HG03135 (cell line): ENCODE measurements around the gene PPP2CA.
"Not testable (repeated sequence)": the region's sequence is repeated elsewhere in the genome, so short reads cannot be mapped to it uniquely, and the experiment has no call there.

Experiments used
- ATAC-seq: cut with Tn5 transposase; IDR thresholded peaks from one replicate; pipeline ENCODE4 v1.9.1; 2021; ENCODE audit warnings: mild to moderate bottlenecking, moderate library complexity; ENCODE audit not compliant: unreplicated experiment

PPP2CA gene

GRCh38 chr5:134245692-134246091, 19.8 kb upstream of the PPP2CA start:
- ATAC-seq: no peak

- ATAC-seq: no peak
Observed at GRCh38 chr5:134245101-134245604, 19.3 kb upstream of the PPP2CA start.

- no peak for ATAC-seq
Observed at GRCh38 chr5:134242146-134242545, 16.3 kb upstream of the PPP2CA start.

DNA sequence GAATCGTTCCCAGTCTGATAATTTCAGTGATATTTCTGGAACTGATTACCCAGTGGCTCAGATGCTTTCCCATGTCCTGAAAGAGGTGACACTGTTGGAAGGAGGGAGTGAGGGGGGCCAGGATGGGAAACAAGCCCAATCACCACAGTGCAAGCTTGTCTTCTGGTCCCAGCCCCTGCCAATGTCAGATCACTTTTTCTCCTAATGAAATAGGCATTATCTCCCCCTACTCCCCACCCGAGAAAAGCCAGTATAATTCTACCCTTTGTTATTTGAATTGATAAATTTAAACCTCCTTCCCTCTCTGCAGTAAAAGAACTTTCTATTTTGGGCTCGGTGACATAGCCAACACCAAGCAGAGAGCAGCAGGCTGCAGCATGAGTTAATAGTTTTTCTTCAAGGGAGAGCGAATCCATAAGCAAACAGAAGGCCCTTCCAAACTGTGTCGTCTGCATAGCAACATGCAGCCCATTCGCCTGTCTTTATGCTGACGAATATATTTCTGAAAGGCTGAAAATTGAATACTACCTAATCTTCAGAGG, 14.6 kb upstream of the PPP2CA start:
- no peak for ATAC-seq

DNA sequence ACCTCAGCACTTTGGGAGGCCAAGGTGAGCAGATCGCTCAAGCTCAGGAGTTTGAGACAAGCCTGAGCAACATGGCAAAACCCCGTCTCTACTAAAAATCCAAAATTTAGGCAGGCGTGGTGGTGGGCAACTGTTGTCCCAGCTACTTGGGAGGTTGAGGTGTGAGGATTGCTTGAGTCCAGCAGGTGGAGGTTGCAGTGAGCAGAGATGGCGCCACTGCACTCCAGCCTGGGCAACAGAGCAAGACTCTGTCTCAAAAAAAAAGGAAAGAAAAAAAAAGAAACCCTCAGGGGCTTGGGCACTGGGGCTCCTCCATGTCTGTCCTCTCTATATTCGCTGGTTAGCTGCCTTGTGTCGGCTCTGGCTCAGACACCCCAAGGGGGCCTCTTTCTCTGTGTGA, 10.9 kb upstream of the PPP2CA start:
- no peak for ATAC-seq

DNA sequence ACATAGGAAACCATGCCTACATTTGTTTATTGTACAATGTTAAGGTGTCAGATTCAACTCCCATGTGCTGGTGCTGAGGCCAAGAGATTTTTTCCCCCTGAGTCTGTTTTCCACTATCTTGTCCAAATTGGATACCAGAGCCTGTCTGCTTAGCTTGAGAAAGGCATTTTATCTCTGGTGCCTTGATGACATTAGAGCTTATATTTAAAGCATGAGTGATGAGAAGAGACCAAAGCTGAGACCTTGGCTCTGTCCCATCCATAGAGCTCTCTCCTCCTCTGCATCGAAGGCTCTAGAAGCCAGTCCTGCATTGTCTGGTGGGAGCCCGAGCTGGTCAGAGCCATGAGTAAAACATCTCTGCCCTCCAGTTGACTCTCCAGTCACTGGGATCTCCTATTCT, 10.4 kb upstream of the PPP2CA start:
- no peak for ATAC-seq

GRCh38 chr5:134228624-134229023, 2.8 kb upstream of the PPP2CA start:
- ATAC-seq: no peak

DNA sequence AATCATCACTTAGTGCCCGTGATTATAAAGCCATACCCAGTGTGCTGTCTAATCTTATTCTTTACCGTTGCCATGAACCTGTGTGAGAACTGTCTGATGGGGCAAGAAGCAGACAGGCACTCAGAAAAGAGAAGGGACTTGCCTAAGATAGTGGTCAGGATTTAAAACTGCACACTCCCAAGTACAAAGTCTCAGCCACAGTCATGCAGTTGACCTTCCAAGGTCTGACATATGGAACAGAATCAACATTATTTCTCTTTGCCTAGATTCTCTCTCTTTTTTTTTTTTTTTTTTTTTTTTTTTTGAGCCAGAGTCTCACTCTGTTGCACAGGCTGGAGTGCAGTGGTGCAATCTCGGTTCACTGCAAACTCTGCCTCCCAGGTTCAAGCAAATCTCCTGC, 1.9 kb upstream of the PPP2CA start:
- no peak for ATAC-seq

- ATAC-seq: no peak
Observed at GRCh38 chr5:134227259-134227658, 1.4 kb upstream of the PPP2CA start.

GRCh38 chr5:134226441-134227192, 744 bp upstream of the PPP2CA start:
- peak; percentile 1 for ATAC-seq

DNA sequence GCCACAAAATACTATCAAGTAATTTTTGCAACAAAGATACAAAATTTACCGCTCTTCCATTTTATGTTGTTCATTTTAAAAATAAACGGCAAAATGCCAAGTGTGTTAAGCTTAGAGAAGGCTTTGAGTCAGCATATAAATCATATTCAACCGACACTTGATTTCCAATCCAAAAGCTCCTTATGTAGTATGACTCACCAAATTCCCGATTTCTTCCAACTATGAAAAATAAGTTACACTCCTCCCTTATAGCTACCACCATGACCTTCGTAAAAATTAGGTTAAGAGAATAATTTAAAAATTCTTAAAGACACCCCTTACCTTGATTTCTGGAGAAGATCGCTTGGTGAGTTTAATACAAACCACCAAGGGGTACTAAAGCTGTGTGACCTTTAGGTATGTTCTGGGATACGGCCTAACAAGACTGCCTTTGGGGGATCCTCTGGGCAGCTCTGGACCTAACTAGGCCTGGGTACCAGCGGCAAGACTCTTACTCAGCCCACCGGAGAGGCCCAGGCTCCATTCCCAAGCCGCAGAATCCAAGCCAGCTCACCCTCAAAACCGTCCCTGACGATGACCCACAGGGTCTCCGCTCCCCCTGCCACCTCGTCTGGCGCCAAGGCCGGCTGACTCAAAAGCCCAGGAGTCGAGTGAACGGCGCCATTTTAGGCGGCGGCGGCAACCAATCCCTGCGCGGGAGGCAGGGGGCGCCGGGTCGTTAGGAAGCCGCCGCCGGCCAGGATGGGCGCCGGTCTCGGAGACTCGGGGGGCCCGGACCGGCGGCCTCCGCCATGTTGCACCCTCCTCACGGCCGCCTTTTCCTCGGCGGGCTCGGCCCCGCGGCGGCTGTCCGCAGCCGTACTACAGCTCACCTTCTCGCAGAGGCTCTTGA, 739 bp downstream of the PPP2CA start:
- ATAC-seq: peak; percentile 38

GRCh38 chr5:134223406-134224248, 2.2 kb downstream of the PPP2CA start:
- ATAC-seq: no peak

DNA sequence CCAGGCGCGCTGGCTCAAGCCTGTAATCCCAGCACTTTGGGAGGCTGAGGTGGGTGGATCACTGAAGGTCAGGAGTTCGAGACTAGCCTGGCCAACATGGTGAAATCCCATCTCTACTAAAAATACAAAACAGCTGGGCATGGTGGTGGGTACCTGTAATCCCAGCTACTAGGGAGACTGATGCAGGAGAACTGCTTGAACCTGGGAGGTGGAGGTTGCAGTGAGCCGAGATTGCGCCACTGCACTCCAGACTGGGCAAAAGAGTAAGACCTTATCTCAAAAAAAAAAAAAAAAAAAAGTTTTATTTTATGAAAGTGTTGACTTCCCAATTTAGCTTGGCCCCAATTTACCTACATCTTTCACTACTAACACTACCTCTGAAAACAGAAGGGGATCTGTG, 4.2 kb downstream of the PPP2CA start:
- ATAC-seq: not testable (repeated sequence)

- ATAC-seq: no peak
Observed at GRCh38 chr5:134215757-134216156, 10.1 kb downstream of the PPP2CA start.

- not testable (repeated sequence) for ATAC-seq
Observed at GRCh38 chr5:134211263-134212031, 14.4 kb downstream of the PPP2CA start.

GRCh38 chr5:134209477-134210245, 16.2 kb downstream of the PPP2CA start:
- no peak for ATAC-seq

DNA sequence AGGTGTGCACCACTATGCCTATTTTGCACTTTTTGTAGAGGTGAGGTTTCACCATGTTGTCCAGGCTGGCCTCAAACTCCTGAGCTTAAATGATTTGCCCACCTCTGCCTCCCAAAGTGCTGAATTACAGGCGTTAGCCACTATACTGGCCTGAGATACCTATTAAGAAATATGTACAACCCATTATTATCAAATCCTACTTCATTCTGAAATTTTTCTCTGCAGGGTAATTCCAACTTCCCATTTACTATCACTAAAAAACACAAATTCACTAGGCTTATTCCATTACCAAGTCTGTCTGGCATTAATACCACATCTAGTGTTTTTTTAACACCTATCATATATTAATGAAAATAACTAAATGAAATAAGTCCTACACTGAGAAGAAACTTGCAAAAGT, 18.2 kb downstream of the PPP2CA start:
- ATAC-seq: no peak

- ATAC-seq: no peak
Observed at GRCh38 chr5:134206627-134207160, 19.2 kb downstream of the PPP2CA start.

DNA sequence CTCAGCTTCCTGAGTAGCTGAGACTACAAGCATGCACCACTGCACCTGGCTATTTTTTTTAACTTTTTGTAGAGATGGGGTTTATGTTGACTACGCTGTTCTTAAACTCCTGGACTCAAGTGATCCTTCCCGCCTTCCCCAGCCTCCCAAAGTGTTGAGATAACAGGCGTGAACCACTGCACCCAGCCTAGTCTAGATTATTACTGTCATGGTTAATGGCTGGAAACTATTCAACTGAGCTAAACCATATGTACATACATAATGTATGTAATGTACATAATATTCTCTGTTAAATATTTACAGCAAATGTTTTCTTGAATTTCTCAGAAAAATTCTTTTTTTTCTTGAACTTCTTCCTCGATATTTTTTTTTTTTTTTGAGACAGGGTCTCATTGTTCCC, 21.3 kb downstream of the PPP2CA start:
- ATAC-seq: no peak
